Activated T-helper 1 cell treated with Interleukin-2 at 50 U/mL for 16 hours (primary cell): ENCODE results near the gene PRR16.
"Not testable (repeated sequence)": the region's sequence is repeated elsewhere in the genome, so short reads cannot be mapped to it uniquely, and the experiment has no call there.

Source experiments
- DNase-seq: peaks from one replicate; pipeline ENCODE4 v3.0.0-alpha.2; 2020; ENCODE audit warnings: low read depth

PRR16 gene

GRCh38 chr5:120463991-120464626 is at the start of gene PRR16:
PRR16 (plus strand) TSS chr5:120464300.
- DNase-seq: no peak

- DNase-seq: no peak
Observed at GRCh38 chr5:120415985-120416384, 48.1 kb upstream of the PRR16 start.

GRCh38 chr5:120419127-120419526 is 45.0 kb upstream of the PRR16 start:
- no peak for DNase-seq

GRCh38 chr5:120426633-120427275 is 37.3 kb upstream of the PRR16 start:
- DNase-seq: not testable (repeated sequence)

GRCh38 chr5:120430572-120430971 is 33.5 kb upstream of the PRR16 start:
- DNase-seq: no peak

- DNase-seq: no peak
Observed at GRCh38 chr5:120432861-120433260, 31.2 kb upstream of the PRR16 start.

GRCh38 chr5:120435129-120435528 is 29.0 kb upstream of the PRR16 start:
- no peak for DNase-seq

- no peak for DNase-seq
Observed at GRCh38 chr5:120436996-120437395, 27.1 kb upstream of the PRR16 start.

- no peak for DNase-seq
Observed at GRCh38 chr5:120442694-120443093, 21.4 kb upstream of the PRR16 start.

GRCh38 chr5:120443607-120444006 is 20.5 kb upstream of the PRR16 start:
- no peak for DNase-seq

- DNase-seq: no peak
Observed at GRCh38 chr5:120446068-120446492, 18.0 kb upstream of the PRR16 start.

- DNase-seq: no peak
Observed at GRCh38 chr5:120446901-120447300, 17.2 kb upstream of the PRR16 start.

GRCh38 chr5:120447706-120448239 is 16.3 kb upstream of the PRR16 start:
- DNase-seq: no peak

- DNase-seq: no peak
Observed at GRCh38 chr5:120449501-120449900, 14.6 kb upstream of the PRR16 start.

GRCh38 chr5:120450910-120451309 is 13.2 kb upstream of the PRR16 start:
- DNase-seq: no peak

GRCh38 chr5:120451445-120451844 is 12.7 kb upstream of the PRR16 start:
- no peak for DNase-seq

GRCh38 chr5:120452471-120452870 is 11.6 kb upstream of the PRR16 start:
- DNase-seq: no peak

GRCh38 chr5:120454094-120454798 is 9.9 kb upstream of the PRR16 start:
- DNase-seq: no peak

- DNase-seq: no peak
Observed at GRCh38 chr5:120456006-120456405, 8.1 kb upstream of the PRR16 start.

- no peak for DNase-seq
Observed at GRCh38 chr5:120457839-120458507, 6.1 kb upstream of the PRR16 start.

- not testable (repeated sequence) for DNase-seq
Observed at GRCh38 chr5:120458508-120458847, 5.6 kb upstream of the PRR16 start.

GRCh38 chr5:120461251-120461650 is 2.8 kb upstream of the PRR16 start:
- no peak for DNase-seq
